Renal pelvis (tissue), 4 donors: ENCODE measurements around the gene LMBR1. TPM values are rescaled to one million over a fixed set of nuclear protein-coding genes. Genes with fewer than 3 reads are reported as not detected.
"Not testable (repeated sequence)": the region's sequence is repeated elsewhere in the genome, so short reads cannot be mapped to it uniquely, and the experiment has no call there.

ENCODE experiments used
- DNase-seq: peaks from one replicate; pipeline ENCODE4 v3.0.0-alpha.2; 2013
- polyA plus RNA-seq, 3 donors: library from polyadenylated mRNA; unstranded; fragments of 120-200 nt; gene quantifications; one replicate each; pipeline ENCODE4 v1.2.1, GENCODE V29; 2013; ENCODE audit not compliant: insufficient read length in 3 of 3

The LMBR1 gene
- polyA plus RNA-seq, 3 donors: 39.9 to 47.1 (median 43.1) TPM

- DNase-seq: peak; percentile 10
Measured at GRCh38 chr7:156816943-156817572, 75.9 kb downstream of the LMBR1 start.

- no peak for DNase-seq
Measured at GRCh38 chr7:156811706-156812105, 81.3 kb downstream of the LMBR1 start.

GRCh38 chr7:156803656-156804055 is 89.3 kb downstream of the LMBR1 start:
- DNase-seq: not testable (repeated sequence)

DNA sequence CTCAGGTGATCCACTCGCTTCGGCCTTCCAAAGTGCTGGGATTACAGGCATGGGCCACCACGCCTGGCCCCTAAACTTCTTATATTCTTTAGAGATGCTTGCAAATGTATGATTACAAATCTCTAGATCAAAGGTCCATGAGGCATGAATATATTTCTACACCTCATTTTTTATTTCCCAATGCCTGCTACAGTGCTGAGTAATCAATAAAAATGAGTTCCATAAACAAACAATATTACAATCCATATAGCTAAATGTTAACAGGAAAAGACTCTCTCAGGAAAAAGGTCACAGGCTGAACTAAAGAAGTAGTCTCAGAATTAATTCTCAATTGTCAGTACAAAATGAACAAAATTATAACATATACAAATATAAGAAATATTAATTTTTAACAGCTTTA is 90.8 kb downstream of the LMBR1 start:
- DNase-seq: no peak

DNA sequence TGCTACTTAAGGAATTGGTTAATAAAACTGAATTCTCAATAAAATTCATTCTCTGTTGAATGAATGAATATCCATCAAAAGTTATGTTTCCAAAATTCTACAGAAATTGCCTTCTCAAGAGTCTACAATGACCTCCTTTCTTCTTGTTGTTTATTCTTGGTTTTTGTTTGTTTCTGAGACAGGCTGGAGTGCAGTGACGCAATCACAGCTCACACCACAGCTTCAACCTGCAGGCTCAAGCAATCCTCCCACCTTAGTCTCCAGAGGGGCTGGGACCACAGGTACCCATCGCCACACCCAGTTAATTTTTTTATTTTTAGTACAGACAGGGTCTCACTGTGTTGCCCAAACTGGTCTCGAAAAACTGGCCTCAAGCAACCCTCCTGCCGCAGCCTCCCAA is 97.6 kb downstream of the LMBR1 start:
- no peak for DNase-seq

GRCh38 chr7:156793334-156793733 is 99.6 kb downstream of the LMBR1 start:
- no peak for DNase-seq

DNA sequence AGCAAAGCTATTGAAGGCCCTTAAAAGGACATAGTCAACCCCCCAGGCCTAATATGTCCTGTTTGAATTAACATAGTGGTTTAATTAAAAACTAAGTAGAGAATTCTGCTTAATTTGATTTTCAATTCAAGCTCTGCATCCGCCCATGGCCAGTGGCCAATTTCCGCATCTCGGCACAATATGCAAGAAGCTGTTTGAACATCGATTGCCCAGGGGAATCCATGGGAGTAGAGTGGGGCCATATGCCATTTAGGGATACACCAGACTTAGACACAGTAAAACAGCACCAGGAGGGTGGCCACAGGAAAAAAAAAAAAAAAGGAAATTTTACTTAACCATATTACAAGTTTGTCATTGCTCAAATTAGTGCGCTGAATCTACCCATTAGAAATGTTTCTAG is 100.4 kb downstream of the LMBR1 start:
- no peak for DNase-seq

DNA sequence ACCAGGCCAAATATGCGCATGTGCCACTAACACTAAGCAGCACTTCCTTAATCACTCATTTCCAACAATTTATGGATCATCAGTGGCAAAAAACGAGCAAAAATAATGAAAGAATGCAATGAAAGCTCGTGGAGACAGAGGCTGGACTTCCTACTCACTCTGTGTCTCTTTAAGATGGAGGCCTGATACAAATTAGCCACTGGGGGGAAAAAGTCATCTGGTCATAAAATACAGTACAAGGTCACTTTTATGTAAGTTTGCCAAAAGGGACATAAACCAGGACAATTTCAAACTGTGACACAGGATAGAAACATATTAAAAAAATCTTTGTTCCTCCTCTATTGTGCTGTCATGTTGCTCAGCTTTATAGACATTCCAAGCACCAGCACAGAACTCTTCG is 101.7 kb downstream of the LMBR1 start:
- DNase-seq: no peak

DNA sequence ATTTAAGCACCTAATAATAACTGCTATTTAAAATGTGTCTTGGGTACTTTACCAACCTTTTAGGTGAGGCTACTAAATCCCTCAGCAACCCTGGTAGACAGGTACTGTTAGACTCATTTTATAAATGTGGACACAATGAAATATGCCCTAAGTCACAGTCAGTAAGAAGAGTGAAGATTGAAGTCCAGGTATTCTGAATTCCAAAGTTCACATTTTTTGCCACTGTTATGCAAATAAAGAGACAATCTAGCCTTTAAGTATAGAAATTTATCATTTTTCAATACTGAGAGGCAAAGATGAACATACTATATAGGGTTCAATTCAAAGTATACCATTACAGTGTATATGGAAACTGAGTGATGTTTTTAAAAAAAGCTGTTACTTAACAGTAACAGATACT is 102.7 kb downstream of the LMBR1 start:
- no peak for DNase-seq

DNA sequence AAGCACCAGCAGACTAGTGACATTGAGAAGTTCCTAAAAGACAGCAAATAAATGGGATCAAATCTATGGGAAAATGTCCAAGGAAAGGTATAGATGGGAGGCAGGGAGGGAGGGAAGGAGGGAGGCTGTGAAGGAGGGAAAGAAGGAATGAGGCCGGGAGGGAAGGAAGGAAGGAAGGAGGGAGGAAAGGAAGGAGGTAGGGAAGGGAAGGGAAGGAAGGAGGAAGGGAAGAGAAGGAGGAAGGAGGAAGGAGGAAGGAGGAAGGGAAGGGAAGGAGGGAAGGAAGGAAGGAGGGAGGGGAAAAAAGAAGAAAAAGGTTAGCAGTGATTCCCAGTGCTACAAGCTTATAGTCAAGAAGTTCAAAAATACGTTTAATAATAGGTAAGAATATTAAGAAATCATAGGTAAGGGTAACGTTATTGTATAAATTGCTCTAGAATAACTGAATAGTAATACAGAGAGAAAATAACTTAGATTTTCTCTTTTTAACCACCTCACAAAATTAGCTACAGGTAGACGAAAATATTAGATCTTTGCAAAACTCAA is 106.9 kb downstream of the LMBR1 start:
- DNase-seq: no peak

DNA sequence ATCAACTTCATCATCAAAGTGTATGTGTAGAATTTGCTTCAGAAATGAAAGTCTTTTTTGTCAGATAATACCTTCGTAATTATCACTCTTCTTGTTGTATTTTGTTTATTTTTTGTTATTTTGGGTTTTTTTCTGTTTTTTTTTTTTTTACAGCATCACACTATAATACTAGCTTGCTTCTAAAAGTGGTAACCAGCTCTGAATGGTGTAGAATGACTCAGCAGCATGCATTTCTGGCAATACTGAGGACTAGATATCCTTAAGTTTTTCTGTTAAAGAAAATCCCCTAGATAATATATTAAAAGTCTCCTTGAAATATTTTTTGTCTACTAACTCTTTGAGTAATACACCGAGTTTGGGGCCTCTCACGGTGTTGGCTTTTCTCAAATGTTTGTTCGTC is 109.1 kb downstream of the LMBR1 start:
- DNase-seq: no peak

DNA sequence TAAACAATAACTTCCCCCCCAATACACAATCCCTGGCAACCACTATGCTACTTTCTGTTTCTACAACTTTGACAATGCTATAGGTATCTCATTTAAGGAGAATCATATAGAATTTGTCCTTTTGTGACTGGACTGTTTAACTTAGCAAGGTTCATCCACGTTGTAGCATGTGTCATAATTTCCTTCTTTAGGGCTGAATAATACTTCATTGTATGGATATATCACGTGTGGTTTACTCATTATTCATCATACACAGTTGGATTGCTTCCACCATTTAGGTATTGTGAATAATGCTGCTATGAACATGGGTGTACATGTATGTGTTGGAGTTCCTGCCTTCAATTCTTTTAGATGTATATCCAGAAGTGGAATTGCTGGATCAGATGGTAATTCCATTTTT is 111.0 kb downstream of the LMBR1 start:
- no peak for DNase-seq

- DNase-seq: no peak
Measured at GRCh38 chr7:156780724-156781455, 112.1 kb downstream of the LMBR1 start.

DNA sequence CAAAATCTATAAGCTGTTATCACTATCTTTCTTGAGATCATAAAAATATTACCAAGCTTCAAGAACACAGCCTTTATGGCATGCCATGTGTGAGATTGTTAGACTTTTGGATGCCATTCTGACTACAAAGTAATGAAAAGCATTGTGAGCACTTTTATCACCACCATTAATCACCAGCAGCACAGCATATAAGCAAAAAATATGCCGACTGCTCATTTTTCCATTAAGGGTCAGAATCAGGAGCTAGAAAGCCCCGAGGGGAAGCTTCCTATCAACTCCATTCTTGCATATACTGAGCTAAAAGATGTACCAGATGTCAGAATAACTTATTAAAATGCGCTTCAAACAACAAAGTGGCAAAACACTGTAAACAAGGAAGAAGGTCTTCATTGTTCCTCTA is 114.3 kb downstream of the LMBR1 start:
- peak; percentile 14 for DNase-seq

DNA sequence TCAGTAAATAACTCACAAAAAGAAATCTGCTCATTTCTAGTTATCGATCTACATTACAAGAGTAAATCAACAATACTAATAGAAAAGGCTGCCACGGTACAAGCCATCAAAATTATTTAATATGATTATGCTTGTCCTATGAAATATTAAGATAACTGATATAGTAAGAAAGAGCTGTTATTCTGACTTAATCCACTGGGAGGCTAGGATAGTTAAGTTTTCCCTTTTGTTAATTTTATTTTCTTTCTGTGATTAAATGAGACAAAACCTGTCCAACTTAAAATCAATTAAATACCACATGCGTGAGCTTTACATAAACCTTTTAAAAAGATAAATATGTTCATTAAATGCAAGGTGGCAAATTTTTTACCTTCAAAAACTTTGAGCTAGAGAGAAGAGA is 114.8 kb downstream of the LMBR1 start:
- no peak for DNase-seq

GRCh38 chr7:156777364-156778069 is 115.5 kb downstream of the LMBR1 start:
- DNase-seq: no peak

- DNase-seq: no peak
Measured at GRCh38 chr7:156776527-156776926, 116.5 kb downstream of the LMBR1 start.

GRCh38 chr7:156773966-156774365 is 119.0 kb downstream of the LMBR1 start:
- DNase-seq: no peak

GRCh38 chr7:156772725-156773124 is 120.3 kb downstream of the LMBR1 start:
- no peak for DNase-seq

DNA sequence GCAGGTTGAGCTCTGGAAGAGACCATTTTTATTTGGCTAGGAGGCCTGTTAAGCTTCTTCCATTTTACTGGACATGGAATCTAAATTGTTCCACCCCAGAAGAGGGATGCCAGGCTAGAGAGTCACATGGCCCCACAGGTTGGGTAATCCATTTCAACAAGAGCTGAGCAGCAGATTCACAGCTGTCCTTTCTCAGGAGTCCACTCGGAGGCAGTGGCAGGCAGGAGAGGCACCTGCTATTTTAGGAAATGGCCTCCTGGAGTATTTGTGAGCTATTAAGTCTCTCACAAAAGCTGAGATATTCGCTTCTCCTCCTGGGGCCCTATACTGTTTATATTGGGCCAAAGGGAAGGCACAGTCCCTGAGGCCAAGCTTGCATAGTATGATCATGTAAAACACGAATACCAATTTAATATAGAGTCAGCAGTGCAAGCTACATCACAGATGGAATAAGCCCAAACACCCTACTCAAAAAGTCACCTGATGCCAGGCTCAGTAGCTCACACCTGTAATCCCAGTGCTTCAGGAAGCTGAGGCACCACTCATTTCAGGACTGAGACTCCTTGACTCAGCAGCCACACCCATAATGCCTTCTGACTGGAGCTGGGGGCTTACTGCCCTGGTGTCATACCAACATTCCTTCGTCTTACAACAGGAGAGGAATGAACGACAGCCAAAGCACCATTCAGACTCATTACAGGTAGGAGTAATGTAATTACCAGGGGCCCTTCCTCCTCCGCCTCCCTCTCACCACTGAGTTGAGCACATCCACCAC is 124.1 kb downstream of the LMBR1 start:
- no peak for DNase-seq

- DNase-seq: no peak
Measured at GRCh38 chr7:156766666-156767065, 126.3 kb downstream of the LMBR1 start.
